B cell (primary cell): ENCODE measurements around the gene IFT22.

Experiments
- CTCF ChIP-seq: fragments of 200-600 bp; IDR thresholded peaks from one replicate; pipeline ENCODE4 v1.8.0; 2022; ENCODE audit warnings: antibody characterized with exemption, mild to moderate bottlenecking
- EZH2 ChIP-seq: IDR thresholded peaks from 2 replicates; pipeline ENCODE4 v1.6.1; 2012; ENCODE audit warnings: borderline replicate concordance, low read depth, mild to moderate bottlenecking, moderate library complexity, low read length; ENCODE audit not compliant: insufficient read depth, poor library complexity, severe bottlenecking

GRCh38 chr7:101285171-101285570 is 36.4 kb downstream of the IFT22 start:
- no peak for TF ChIP-seq CTCF
- TF ChIP-seq EZH2, result no peak
